Loucy (cell line): Measurements from ENCODE around the gene DR1.

Experiments
- CTCF ChIP-seq: fragments of 200-600 bp; sonication (generic); conservative IDR thresholded peaks from 2 replicates; pipeline ENCODE4 v1.5.1; 2014; ENCODE audit warnings: mild to moderate bottlenecking, antibody characterized with exemption, low read length
- EZH2phosphoT487 ChIP-seq: fragments of 200-600 bp; IDR thresholded peaks from 2 replicates; pipeline ENCODE4 v1.6.1; 2018; ENCODE audit warnings: antibody characterized with exemption, mild to moderate bottlenecking, moderate library complexity, borderline replicate concordance

- no peak for TF ChIP-seq CTCF
- no peak for TF ChIP-seq EZH2phosphoT487
Measured at GRCh38 chr1:93354749-93355148, 9.0 kb downstream of the DR1 start.
